GM21515 (cell line): Measurements from ENCODE around the gene SCARB1.
A peak's percentile ranks its signal among the peaks of the same experiment; 100 is the strongest.

ENCODE experiments used
- ATAC-seq: cut with Tn5 transposase; IDR thresholded peaks from one replicate; pipeline ENCODE4 v1.9.1; 2021; ENCODE audit not compliant: unreplicated experiment

SCARB1 gene

GRCh38 chr12:124865728-124866127 lies 2.1 kb upstream of the SCARB1 start:
- no peak for ATAC-seq

GRCh38 chr12:124864326-124864752 lies 675 bp upstream of the SCARB1 start:
- ATAC-seq, result no peak

- ATAC-seq, result peak; percentile 28
These were observed 772 bp downstream of the SCARB1 start for GRCh38 chr12:124862768-124863415.

GRCh38 chr12:124861898-124862676 lies 1.6 kb downstream of the SCARB1 start:
- ATAC-seq, result no peak

- ATAC-seq, result no peak
These were observed 2.2 kb downstream of the SCARB1 start for GRCh38 chr12:124861492-124861891.

- ATAC-seq, result no peak
These were observed 5.7 kb downstream of the SCARB1 start for GRCh38 chr12:124857921-124858461.

GRCh38 chr12:124856842-124857178 lies 6.9 kb downstream of the SCARB1 start:
- ATAC-seq, result no peak

- ATAC-seq, result no peak
These were observed 7.4 kb downstream of the SCARB1 start for GRCh38 chr12:124856132-124856841.

GRCh38 chr12:124855275-124855957 lies 8.2 kb downstream of the SCARB1 start:
- ATAC-seq, result no peak

GRCh38 chr12:124854637-124855184 lies 9.0 kb downstream of the SCARB1 start:
- no peak for ATAC-seq

GRCh38 chr12:124853781-124854636 lies 9.7 kb downstream of the SCARB1 start:
- no peak for ATAC-seq

GRCh38 chr12:124852911-124853427 lies 10.7 kb downstream of the SCARB1 start:
- no peak for ATAC-seq

GRCh38 chr12:124852329-124852831 lies 11.3 kb downstream of the SCARB1 start:
- ATAC-seq, result no peak

GRCh38 chr12:124851342-124851741 lies 12.3 kb downstream of the SCARB1 start:
- no peak for ATAC-seq

- ATAC-seq, result no peak
These were observed 14.3 kb downstream of the SCARB1 start for GRCh38 chr12:124849382-124849781.

- ATAC-seq, result no peak
These were observed 14.9 kb downstream of the SCARB1 start for GRCh38 chr12:124848621-124849380.

GRCh38 chr12:124847113-124848074 lies 16.3 kb downstream of the SCARB1 start:
- no peak for ATAC-seq
